Hepatocyte (in vitro differentiated cells): Measurements from ENCODE around the gene GART. TPM values are rescaled to one million over a fixed set of nuclear protein-coding genes. Genes with fewer than 3 reads are reported as not detected.

Experiments
- DNase-seq: peaks from one replicate; pipeline ENCODE4 v3.0.0-alpha.2; 2016; ENCODE audit warnings: low spot score
- H2AFZ ChIP-seq: fragments of 200-600 bp; sonication (generic); 2 replicates; pipeline ENCODE4 v1.6.0; 2016; ENCODE audit warnings: antibody characterized with exemption, mild to moderate bottlenecking
- H3K27ac ChIP-seq: fragments of 200-600 bp; sonication (generic); 2 replicates; pipeline ENCODE4 v1.5.1; 2016; ENCODE audit warnings: mild to moderate bottlenecking
- H3K27me3 ChIP-seq: fragments of 200-600 bp; sonication (generic); 2 replicates; pipeline ENCODE4 v1.6.1; 2016
- H3K36me3 ChIP-seq: fragments of 200-600 bp; sonication (generic); replicated peaks from 2 replicates; pipeline ENCODE4 v1.5.1; 2016; ENCODE audit warnings: low read depth; ENCODE audit not compliant: insufficient read depth
- H3K4me1 ChIP-seq: fragments of 200-600 bp; sonication (generic); 2 replicates; pipeline ENCODE4 v1.5.1; 2016; ENCODE audit warnings: mild to moderate bottlenecking, moderate library complexity; ENCODE audit not compliant: insufficient read depth
- H3K4me2 ChIP-seq: fragments of 200-600 bp; sonication (generic); 2 replicates; pipeline ENCODE4 v1.6.0; 2016
- H3K4me3 ChIP-seq: fragments of 200-600 bp; sonication (generic); 2 replicates; pipeline ENCODE4 v1.5.1; 2016; ENCODE audit warnings: mild to moderate bottlenecking
- H3K79me2 ChIP-seq: fragments of 200-600 bp; sonication (generic); 2 replicates; pipeline ENCODE4 v1.6.0; 2017; ENCODE audit warnings: mild to moderate bottlenecking
- H3K9me2 ChIP-seq: fragments of 200-600 bp; sonication (generic); replicated peaks from 2 replicates; pipeline ENCODE4 v1.6.0; 2017; ENCODE audit warnings: mild to moderate bottlenecking; ENCODE audit not compliant: insufficient read depth
- H3K9me3 ChIP-seq: fragments of 200-600 bp; sonication (generic); 2 replicates; pipeline ENCODE4 v1.5.1; 2016; ENCODE audit warnings: low read depth, mild to moderate bottlenecking
- H4K20me1 ChIP-seq: fragments of 200-600 bp; sonication (generic); 2 replicates; pipeline ENCODE4 v1.6.0; 2016; ENCODE audit warnings: mild to moderate bottlenecking; ENCODE audit not compliant: insufficient read depth, poor library complexity, severe bottlenecking
- CTCF ChIP-seq: fragments of 200-600 bp; sonication (generic); IDR thresholded peaks from 2 replicates; pipeline ENCODE4 v1.5.1; 2016; ENCODE audit warnings: antibody characterized with exemption, mild to moderate bottlenecking; ENCODE audit not compliant: poor library complexity
- EZH2 ChIP-seq: fragments of 200-600 bp; sonication (generic); IDR thresholded peaks from 2 replicates; pipeline ENCODE4 v1.6.1; 2016; ENCODE audit warnings: antibody characterized with exemption, mild to moderate bottlenecking, borderline replicate concordance
- EZH2phosphoT487 ChIP-seq: fragments of 200-600 bp; sonication (generic); IDR thresholded peaks from one replicate; pipeline ENCODE4 v1.6.1; 2018; ENCODE audit warnings: antibody characterized with exemption, mild to moderate bottlenecking, low read depth, moderate library complexity; ENCODE audit not compliant: unreplicated experiment, severe bottlenecking
- WGBS: methylation state at CpG from one replicate; pipeline ENCODE4 v1.1.6; 2016; ENCODE audit warnings: low lambda C conversion rate; ENCODE audit errors: missing lambda C conversion rate; 5-methylcytosine and 5-hydroxymethylcytosine counted together
- polyA plus RNA-seq: library from polyadenylated mRNA; unstranded; fragments of >200 nt; fragmentation: Nextera tagmentation; extraction: Ambion mirVana; gene quantifications from 2 replicates; pipeline ENCODE4 v1.2.1, GENCODE V29; 2016
- total RNA-seq: library from RNA; depleted of rRNA; stranded (reverse); fragments of >200 nt; gene quantifications from 2 replicates; pipeline ENCODE4 v1.2.3, GENCODE V29; 2014

Gene GART
- total and polyA plus RNA-seq, 2 experiments from 2014 or later, result 41.6 to 83.3 TPM

GRCh38 chr21:33566514-33566913 lies 24.6 kb upstream of the GART start:
- no peak overlapping the region for H2AFZ ChIP-seq
- H3K9me2 ChIP-seq, result no peaks in the 10 kb centered on the region
- H3K36me3 ChIP-seq, result no peaks in the 10 kb centered on the region
- no peaks in the 10 kb centered on the region for H3K27me3 ChIP-seq
- 99% methylated on average over 2 of the region's 2 CpGs for WGBS
- H3K9me3 ChIP-seq, result no peaks in the 10 kb centered on the region
- no peak for DNase-seq
- peaks cover 31% of the 10 kb centered on the region for H4K20me1 ChIP-seq
- no peak overlapping the region for H3K4me3 ChIP-seq
- H3K4me1 ChIP-seq, result no peaks in the 10 kb centered on the region
- peaks cover 76% of the 10 kb centered on the region for H3K79me2 ChIP-seq
- no peak overlapping the region for H3K27ac ChIP-seq
- H3K4me2 ChIP-seq, result no peak overlapping the region
- TF ChIP-seq CTCF (no peak), EZH2phosphoT487 (no peak), EZH2 (no peak)

GRCh38 chr21:33562389-33562788 lies 20.5 kb upstream of the GART start:
- Histone ChIP-seq H3K27ac (no peak overlapping the region), H3K36me3 (no peaks in the 10 kb centered on the region), H3K4me2 (no peak overlapping the region), H3K4me3 (no peak overlapping the region), H3K9me3 (no peaks in the 10 kb centered on the region), H3K9me2 (no peaks in the 10 kb centered on the region), H3K79me2 (peaks cover 99% of the 10 kb centered on the region), H2AFZ (no peak overlapping the region), H4K20me1 (peaks cover 69% of the 10 kb centered on the region), H3K4me1 (no peaks in the 10 kb centered on the region), H3K27me3 (no peaks in the 10 kb centered on the region)
- no peak for TF ChIP-seq EZH2phosphoT487
- no peak for TF ChIP-seq EZH2
- no peak for TF ChIP-seq CTCF
- DNase-seq, result no peak
- WGBS, result 97% methylated on average over 2 of the region's 2 CpGs

- H3K9me2 ChIP-seq, result no peaks in the 10 kb centered on the region
- DNase-seq, result no peak
- H3K4me3 ChIP-seq, result no peak overlapping the region
- H3K9me3 ChIP-seq, result no peaks in the 10 kb centered on the region
- no peaks in the 10 kb centered on the region for H3K4me1 ChIP-seq
- no peak overlapping the region for H3K4me2 ChIP-seq
- no peaks in the 10 kb centered on the region for H3K36me3 ChIP-seq
- peaks cover 73% of the 10 kb centered on the region for H4K20me1 ChIP-seq
- no peak overlapping the region for H3K27ac ChIP-seq
- H2AFZ ChIP-seq, result no peak overlapping the region
- 82% methylated on average over 2 of the region's 2 CpGs for WGBS
- H3K27me3 ChIP-seq, result no peaks in the 10 kb centered on the region
- TF ChIP-seq EZH2phosphoT487 (no peak), CTCF (no peak), EZH2 (no peak)
- H3K79me2 ChIP-seq, result peaks cover 99% of the 10 kb centered on the region
These were observed 19.5 kb upstream of the GART start for GRCh38 chr21:33561373-33561772.

GRCh38 chr21:33560965-33561364 lies 19.0 kb upstream of the GART start:
- H3K4me1 ChIP-seq, result no peaks in the 10 kb centered on the region
- peaks cover 99% of the 10 kb centered on the region for H3K79me2 ChIP-seq
- no peak overlapping the region for H3K4me2 ChIP-seq
- H2AFZ ChIP-seq, result no peak overlapping the region
- no peaks in the 10 kb centered on the region for H3K27me3 ChIP-seq
- H3K9me3 ChIP-seq, result no peaks in the 10 kb centered on the region
- TF ChIP-seq EZH2phosphoT487 (no peak), CTCF (no peak), EZH2 (no peak)
- no peaks in the 10 kb centered on the region for H3K9me2 ChIP-seq
- no peak overlapping the region for H3K27ac ChIP-seq
- no peak overlapping the region for H3K4me3 ChIP-seq
- peaks cover 75% of the 10 kb centered on the region for H4K20me1 ChIP-seq
- no peak for DNase-seq
- no peaks in the 10 kb centered on the region for H3K36me3 ChIP-seq
